Ectodermal cell (in vitro differentiated cells): ENCODE measurements around the gene SLC25A25.
"Not testable (repeated sequence)": the region's sequence is repeated elsewhere in the genome, so short reads cannot be mapped to it uniquely, and the experiment has no call there.

Experiments used
- H3K27ac ChIP-seq: 2 replicates; pipeline ENCODE4 v1.7.0; 2013; ENCODE audit warnings: mild to moderate bottlenecking, low read depth, low read length; ENCODE audit not compliant: insufficient read depth, poor library complexity, severe bottlenecking
- H3K27me3 ChIP-seq: 2 replicates; pipeline ENCODE4 v1.7.0; 2013; ENCODE audit warnings: mild to moderate bottlenecking, low read length; ENCODE audit not compliant: insufficient read depth, control insufficient read depth, poor library complexity, severe bottlenecking
- H3K36me3 ChIP-seq: one replicate; pipeline ENCODE4 v1.7.0; 2013; ENCODE audit warnings: low read length; ENCODE audit not compliant: control insufficient read depth, insufficient read depth
- H3K4me1 ChIP-seq: one replicate; pipeline ENCODE4 v1.7.0; 2013; ENCODE audit warnings: low read length; ENCODE audit not compliant: control insufficient read depth, insufficient read depth
- H3K4me3 ChIP-seq: 2 replicates; pipeline ENCODE4 v1.7.0; 2013; ENCODE audit warnings: low read depth, low read length, control low read depth; ENCODE audit not compliant: insufficient read depth
- H3K9me3 ChIP-seq: 2 replicates; pipeline ENCODE4 v1.7.0; 2013; ENCODE audit warnings: mild to moderate bottlenecking, low read length, moderate library complexity; ENCODE audit not compliant: control insufficient read depth
- WGBS, 2 experiments: methylation state at CpG; one replicate each; pipeline ENCODE4 v1.1.7; 2013; ENCODE audit warnings: missing lambda C conversion rate in 2 of 2; 5-methylcytosine and 5-hydroxymethylcytosine counted together

The SLC25A25 gene

GRCh38 chr9:128104171-128104618 lies 36.2 kb downstream of the SLC25A25 start:
- Histone ChIP-seq H3K4me3 (no peak overlapping the region), H3K9me3 (no peaks in the 10 kb centered on the region), H3K4me1 (peaks cover 5% of the 10 kb centered on the region), H3K36me3 (peaks cover 18% of the 10 kb centered on the region), H3K27ac (no peak overlapping the region), H3K27me3 (no peaks in the 10 kb centered on the region)
- 93 to 95% methylated on average over 6 of the region's 6 CpGs for WGBS, 2 experiments

- Histone ChIP-seq H3K4me3 (no peak overlapping the region), H3K9me3 (no peaks in the 10 kb centered on the region), H3K36me3 (peaks cover 18% of the 10 kb centered on the region), H3K4me1 (no peaks in the 10 kb centered on the region), H3K27ac (no peak overlapping the region), H3K27me3 (no peaks in the 10 kb centered on the region)
- WGBS, 2 experiments = 92% methylated on average over 21 of the region's 21 CpGs
Observed at GRCh38 chr9:128105538-128106175, 37.6 kb downstream of the SLC25A25 start.

DNA sequence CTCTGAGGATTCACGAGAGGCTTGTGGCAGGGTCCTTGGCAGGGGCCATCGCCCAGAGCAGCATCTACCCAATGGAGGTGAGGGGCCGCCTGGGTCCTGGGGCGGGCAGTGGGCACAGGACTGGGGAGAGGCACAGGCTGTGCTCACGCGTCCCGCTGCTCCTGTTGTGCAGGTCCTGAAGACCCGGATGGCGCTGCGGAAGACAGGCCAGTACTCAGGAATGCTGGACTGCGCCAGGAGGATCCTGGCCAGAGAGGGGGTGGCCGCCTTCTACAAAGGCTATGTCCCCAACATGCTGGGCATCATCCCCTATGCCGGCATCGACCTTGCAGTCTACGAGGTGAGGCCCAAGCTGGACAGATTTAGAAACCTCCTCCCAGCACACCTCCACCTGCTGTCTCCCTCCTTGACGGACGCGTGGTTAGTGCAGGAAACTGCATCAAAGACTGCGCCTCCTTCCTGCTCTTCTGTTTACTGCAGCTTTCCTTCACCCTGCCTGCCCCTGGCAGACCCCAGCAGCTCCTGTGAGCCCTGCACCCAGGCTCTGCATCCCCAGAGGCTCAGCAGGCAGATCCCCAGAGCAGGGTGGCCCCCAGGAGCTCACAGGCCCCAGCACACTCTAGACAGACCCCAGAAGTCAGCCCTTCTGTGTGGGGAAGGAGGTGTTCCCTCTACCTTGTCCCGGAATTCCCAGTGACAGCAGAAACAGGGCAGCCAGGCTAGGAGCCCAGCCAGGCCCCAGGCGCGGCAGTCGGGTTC lies 38.3 kb downstream of the SLC25A25 start:
- WGBS, 2 experiments = 95 to 96% methylated on average over 23 of the region's 23 CpGs
- H3K4me3 ChIP-seq = no peak overlapping the region
- no peak overlapping the region for H3K27ac ChIP-seq
- no peaks in the 10 kb centered on the region for H3K9me3 ChIP-seq
- no peaks in the 10 kb centered on the region for H3K4me1 ChIP-seq
- no peaks in the 10 kb centered on the region for H3K27me3 ChIP-seq
- peaks cover 18% of the 10 kb centered on the region for H3K36me3 ChIP-seq

- H3K4me1 ChIP-seq = no peaks in the 10 kb centered on the region
- no peaks in the 10 kb centered on the region for H3K9me3 ChIP-seq
- H3K27me3 ChIP-seq = no peaks in the 10 kb centered on the region
- H3K36me3 ChIP-seq = peaks cover 18% of the 10 kb centered on the region
- no peak overlapping the region for H3K4me3 ChIP-seq
- H3K27ac ChIP-seq = no peak overlapping the region
- 96 to 97% methylated on average over 23 of the region's 23 CpGs for WGBS, 2 experiments
Observed at GRCh38 chr9:128106940-128107467, 39.0 kb downstream of the SLC25A25 start.

GRCh38 chr9:128107468-128108268 lies 39.6 kb downstream of the SLC25A25 start:
- no peak overlapping the region for H3K27ac ChIP-seq
- peaks cover 13% of the 10 kb centered on the region for H3K36me3 ChIP-seq
- 91% methylated on average over 18 of the region's 18 CpGs for WGBS, 2 experiments
- no peaks in the 10 kb centered on the region for H3K4me1 ChIP-seq
- no peaks in the 10 kb centered on the region for H3K27me3 ChIP-seq
- no peaks in the 10 kb centered on the region for H3K9me3 ChIP-seq
- no peak overlapping the region for H3K4me3 ChIP-seq

GRCh38 chr9:128108269-128109049 lies 40.4 kb downstream of the SLC25A25 start:
- Histone ChIP-seq H3K4me1 (no peaks in the 10 kb centered on the region), H3K27ac (no peak overlapping the region), H3K9me3 (no peaks in the 10 kb centered on the region), H3K36me3 (peaks cover 10% of the 10 kb centered on the region), H3K27me3 (no peaks in the 10 kb centered on the region), H3K4me3 (no peak overlapping the region)
- 89 to 90% methylated on average over 14 to 15 of the region's 15 CpGs for WGBS, 2 experiments

GRCh38 chr9:128109050-128109709 lies 41.1 kb downstream of the SLC25A25 start:
- Histone ChIP-seq H3K4me1 (no peaks in the 10 kb centered on the region), H3K9me3 (no peaks in the 10 kb centered on the region), H3K27ac (no peak overlapping the region), H3K27me3 (no peaks in the 10 kb centered on the region), H3K36me3 (peaks cover 10% of the 10 kb centered on the region), H3K4me3 (no peak overlapping the region)
- 83 to 86% methylated on average over 20 of the region's 20 CpGs for WGBS, 2 experiments

- not testable (repeated sequence) for H3K9me3 ChIP-seq, H3K27ac ChIP-seq, H3K27me3 ChIP-seq, H3K36me3 ChIP-seq, H3K4me3 ChIP-seq, H3K4me1 ChIP-seq
- 92 to 93% methylated on average over 12 of the region's 12 CpGs for WGBS, 2 experiments
Observed at GRCh38 chr9:128111726-128112125, 43.7 kb downstream of the SLC25A25 start.

DNA sequence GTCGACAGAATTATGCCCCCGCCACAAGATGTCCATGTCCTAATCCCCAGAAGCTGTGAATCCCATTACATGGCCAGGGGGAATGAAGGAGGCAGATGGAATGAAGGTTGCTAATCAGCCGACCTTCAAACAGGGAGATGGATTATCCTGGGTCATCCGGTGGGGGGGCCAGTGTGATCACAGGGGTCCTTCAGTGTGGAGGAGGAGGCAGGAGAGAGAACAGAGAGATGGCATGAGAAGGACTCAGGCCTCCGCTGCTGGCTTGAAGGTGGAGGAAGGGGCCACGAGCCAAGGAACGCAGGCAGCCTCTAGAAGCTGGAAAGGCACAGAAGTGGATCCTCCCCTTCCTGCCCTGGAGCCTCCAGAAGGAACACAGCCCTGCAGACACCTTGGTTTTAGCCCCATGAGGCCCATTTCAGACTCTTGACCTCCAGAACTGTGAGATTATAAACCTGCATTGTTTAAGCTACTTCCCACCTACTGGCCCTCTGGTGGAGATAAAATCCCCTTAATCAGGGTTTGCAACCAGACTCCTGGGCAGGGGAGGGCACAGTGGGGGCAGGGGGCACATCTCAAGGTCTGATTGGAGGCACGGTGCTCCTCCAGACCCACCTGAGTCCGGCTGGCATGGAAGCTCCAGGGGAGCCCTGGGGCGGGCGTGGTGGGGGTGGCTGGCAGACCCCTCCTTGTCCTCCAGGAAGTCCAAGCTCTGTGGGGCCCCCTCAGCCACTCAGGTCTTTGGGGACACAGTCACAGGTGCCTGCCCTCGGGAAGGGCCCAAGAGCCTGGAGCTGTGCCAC lies 45.7 kb downstream of the SLC25A25 start:
- WGBS, 2 experiments = 94 to 97% methylated on average over 12 of the region's 12 CpGs

More for the DNA sequence above, 45.7 kb downstream of the SLC25A25 start:
- H3K4me1 ChIP-seq = peaks cover 8% of the 10 kb centered on the region
- no peaks in the 10 kb centered on the region for H3K36me3 ChIP-seq
- no peaks in the 10 kb centered on the region for H3K9me3 ChIP-seq
- no peaks in the 10 kb centered on the region for H3K27me3 ChIP-seq
- H3K4me3 ChIP-seq = no peak overlapping the region
- no peak overlapping the region for H3K27ac ChIP-seq
